GM12878 (cell line): ENCODE results near the gene GAK. TPM values are rescaled to one million over a fixed set of nuclear protein-coding genes. Genes with fewer than 3 reads are reported as not detected.

Experiments used
- ATAC-seq: fragments of 200-7000 bp; cut with Tn5 transposase; 3 replicates; pipeline ENCODE4 v1.9.1; 2020; ENCODE audit warnings: mild to moderate bottlenecking, moderate library complexity
- BruUV-seq: library from RNA; stranded (reverse); fragments of 400-500 nt; replicated peaks from 2 replicates; lab custom pipeline; 2021; lab: Mats Ljungman, UMichigan
- CTCF ChIA-PET: fragments of 300-600 bp; sonication (Branson Sonifier 250); formaldehyde crosslinking; extraction: SDS; loops from one replicate; lab custom pipeline; 2021; ENCODE audit warnings: inconsistent platforms; lab: Yijun Ruan, JAX
- POLR2A ChIA-PET: fragments of 350-600 bp; formaldehyde crosslinking; extraction: SDS; loops from one replicate; lab custom pipeline; 2021; ENCODE audit warnings: inconsistent platforms; lab: Charles Lee
- RAD21 ChIA-PET: fragments of 300-600 bp; sonication (Branson Sonifier 250); formaldehyde crosslinking; loops from one replicate; lab custom pipeline; 2023; ENCODE audit warnings: antibody characterized with exemption; ENCODE audit not compliant: unreplicated experiment; lab: Charles Lee
- SMC1A ChIA-PET: fragments of 300-600 bp; sonication (Branson Sonifier 250); formaldehyde crosslinking; loops from one replicate; lab custom pipeline; 2023; ENCODE audit not compliant: unreplicated experiment, uncharacterized antibody; lab: Charles Lee
- DNase-seq: peaks from one replicate; pipeline ENCODE4 v3.0.0-alpha.2; 2011; ENCODE audit warnings: low read depth, low spot score
- FAIRE-seq: peaks from 3 replicates; lab custom pipeline; 2011; peaks lifted over from hg19 to GRCh38; lab: Jason Lieb, UNC
- H2AFZ ChIP-seq: 2 replicates; pipeline ENCODE4 v1.6.0; 2011; ENCODE audit warnings: low read depth, low read length, control low read depth; ENCODE audit not compliant: control insufficient read depth
- H3K27ac ChIP-seq: 2 replicates; pipeline ENCODE4 v1.5.1; 2011; ENCODE audit warnings: control low read depth; ENCODE audit not compliant: control insufficient read depth, insufficient read depth
- H3K27me3 ChIP-seq, 2 experiments: replicated peaks in 1 of 2; 2 replicates each; pipeline versions ENCODE4 v1.6.0 to v1.6.1; 2011; ENCODE audit warnings: low read length in 1 of 2; ENCODE audit not compliant: control insufficient read depth in 2 of 2, insufficient read depth in 2 of 2
- H3K36me3 ChIP-seq, 2 experiments: 2 replicates each; pipeline ENCODE4 v1.5.1; 2011; ENCODE audit warnings: low read length in 1 of 2; ENCODE audit not compliant: control insufficient read depth in 2 of 2, insufficient read depth in 2 of 2
- H3K4me1 ChIP-seq: 2 replicates; pipeline ENCODE4 v1.6.1; 2011; ENCODE audit warnings: mild to moderate bottlenecking, low read length, moderate library complexity, mixed read lengths; ENCODE audit not compliant: control insufficient read depth, insufficient read depth
- H3K4me2 ChIP-seq: 2 replicates; pipeline ENCODE4 v1.6.0; 2011; ENCODE audit warnings: control low read depth; ENCODE audit not compliant: control insufficient read depth, insufficient read depth
- H3K4me3 ChIP-seq: fragments of 200-600 bp; sonication (generic); 2 replicates; pipeline ENCODE4 v1.5.1; 2016
- H3K79me2 ChIP-seq: 2 replicates; pipeline ENCODE4 v1.6.0; 2011; ENCODE audit warnings: low read length; ENCODE audit not compliant: control insufficient read depth, insufficient read depth
- H3K9ac ChIP-seq: 2 replicates; pipeline ENCODE4 v1.8.0; 2011; ENCODE audit warnings: low read length, control low read depth, mixed read lengths; ENCODE audit not compliant: control insufficient read depth, insufficient read depth
- H3K9me3 ChIP-seq: replicated peaks from 3 replicates; pipeline ENCODE4 v1.5.1; 2011; ENCODE audit warnings: mild to moderate bottlenecking, low read length; ENCODE audit not compliant: control insufficient read depth, insufficient read depth
- H4K20me1 ChIP-seq: 2 replicates; pipeline ENCODE4 v1.6.0; 2011; ENCODE audit not compliant: control insufficient read depth, insufficient read depth
- ASH2L ChIP-seq: fragments of 300-600, 200-600 bp; sonication (generic); IDR thresholded peaks from 2 replicates; pipeline ENCODE4 v1.6.1; 2017; ENCODE audit warnings: low read depth, mild to moderate bottlenecking, borderline replicate concordance
- FOXM1 ChIP-seq: IDR thresholded peaks from 2 replicates; pipeline ENCODE4 v1.6.1; 2012; ENCODE audit warnings: low read depth, mild to moderate bottlenecking, inconsistent platforms, low read length, moderate library complexity
- HCFC1 ChIP-seq: fragments of 150-350 bp; IDR thresholded peaks from 2 replicates; pipeline ENCODE4 v1.6.1; 2014; ENCODE audit warnings: low read length
- JUND ChIP-seq: IDR thresholded peaks from 2 replicates; pipeline ENCODE4 v1.6.1; 2012; ENCODE audit warnings: low read depth, mild to moderate bottlenecking, low read length, improper control_type of control experiment, moderate library complexity
- NFIC ChIP-seq: IDR thresholded peaks from 2 replicates; pipeline ENCODE4 v1.6.1; 2012; ENCODE audit warnings: low read depth, mild to moderate bottlenecking, inconsistent platforms, low read length, moderate library complexity
- NFYA ChIP-seq: IDR thresholded peaks from 2 replicates; pipeline ENCODE4 v1.6.1; 2011; ENCODE audit warnings: low read depth, mild to moderate bottlenecking, low read length, improper control_type of control experiment, borderline replicate concordance
- RELA ChIP-seq: fragments of 450-650 bp; IDR thresholded peaks from 2 replicates; pipeline ENCODE4 v1.8.0; 2014; ENCODE audit warnings: borderline replicate concordance; ENCODE audit not compliant: partially characterized antibody
- TCF7 ChIP-seq: IDR thresholded peaks from 2 replicates; pipeline ENCODE4 v1.6.1; 2014; ENCODE audit warnings: antibody characterized with exemption, borderline replicate concordance
- YY1 ChIP-seq: IDR thresholded peaks from 2 replicates; pipeline ENCODE4 v1.6.1; 2011; ENCODE audit warnings: low read depth, mild to moderate bottlenecking, low read length
- ZZZ3 ChIP-seq: IDR thresholded peaks from 2 replicates; pipeline ENCODE4 v1.6.1; 2011; ENCODE audit warnings: low read depth; ENCODE audit not compliant: control insufficient read depth, insufficient read length
- WGBS: methylation state at CpG from one replicate; pipeline ENCODE4 v1.1.6; 2016; ENCODE audit warnings: low lambda C conversion rate; ENCODE audit not compliant: insufficient replicate concordance, insufficient coverage; ENCODE audit errors: missing lambda C conversion rate; 5-methylcytosine and 5-hydroxymethylcytosine counted together
- in situ Hi-C: fragments of 300-500 bp; cut with MboI; formaldehyde crosslinking; loops from 9 replicates; pipeline ENCODE4 v1.14.3; 2018; ENCODE audit warnings: mixed read lengths
- intact Hi-C: fragments of 100-400 bp; cut with micrococcal nuclease; formaldehyde crosslinking; loops from one replicate; pipeline ENCODE4 v1.14.2; 2022; ENCODE audit not compliant: unreplicated experiment
- polyA plus RNA-seq, 11 experiments: library from polyadenylated mRNA; depleted of rRNA in 4 of 11; unstranded in 6 of 11; stranded (reverse) in 5 of 11; fragments of >200 nt; fragmentation: Nextera tagmentation in 4 of 11; fragmentation: Illumina TruSeq in 1 of 11; extraction: Ambion mirVana in 4 of 11; extraction: Trizol in 1 of 11; gene quantifications; 1 replicate in 1 of 11; 2 replicates in 10 of 11; pipeline versions ENCODE4 v1.2.1 to v1.2.3, GENCODE V29; 2011 to 2016; ENCODE audit warnings: inconsistent platforms in 2 of 11, missing spikeins in 2 of 11, low read depth in 1 of 11
- total RNA-seq, 4 experiments: library from RNA; depleted of rRNA in 3 of 4; stranded (reverse); fragments of >200 nt in 3 of 4; fragmentation: Illumina TruSeq in 1 of 4; extraction: Trizol in 1 of 4; gene quantifications; 2 replicates each; pipeline versions ENCODE4 v1.2.1 to v1.2.3, GENCODE V29; 2013 to 2021
- TF ChIP-seq, protein P1 (sequence below): fragments of 450-650 bp; IDR thresholded peaks from 2 replicates; pipeline ENCODE4 v1.6.1; 2017; ENCODE audit warnings: mild to moderate bottlenecking
- TF ChIP-seq, protein P2 (sequence below): IDR thresholded peaks from 2 replicates; pipeline ENCODE4 v1.6.1; 2012; ENCODE audit warnings: improper control_type of control experiment, low read depth, low read length; ENCODE audit not compliant: insufficient replicate concordance

GAK gene
- total and polyA plus RNA-seq, 10 of the 15 experiments (the other 5 are each of a cell fraction or from before 2014, with no cell fraction given) = 0.82 to 127 (median 53.8) TPM

DNA sequence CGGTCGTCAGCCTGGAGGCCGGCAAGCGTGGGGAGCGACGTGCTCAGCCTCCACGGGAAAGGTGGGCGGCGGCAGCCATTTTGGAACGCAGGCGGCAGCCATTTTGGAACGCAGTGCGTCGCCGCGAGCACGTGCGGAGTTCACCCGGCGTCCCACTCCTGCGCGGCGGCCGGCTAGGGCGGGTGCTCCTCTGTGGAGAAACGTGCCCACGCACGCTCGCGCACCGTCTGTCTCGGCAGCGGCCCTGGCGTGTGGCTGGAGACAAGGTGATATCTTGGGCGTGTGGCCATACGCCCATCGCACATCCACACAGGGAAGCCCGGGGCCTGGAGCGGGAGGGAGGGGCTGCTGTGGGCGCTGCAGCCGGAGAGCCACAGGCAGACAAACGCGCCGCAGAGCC is 127.3 kb downstream of the GAK start:
- BruUV-seq = no TSS peak
- ChIA-PET RAD21 (no interaction called here), SMC1A (no interaction called here), POLR2A (no interaction called here), CTCF (no interaction called here)
- H3K36me3 ChIP-seq = no peaks in the 10 kb centered on the region
- intact Hi-C loops = no loop called here
- H3K4me3 ChIP-seq = no peak overlapping the region
- peaks cover 2% of the 10 kb centered on the region; the same call in 2 of the 3 replicates for H3K9me3 ChIP-seq
- WGBS = 88% methylated on average over 33 of the region's 44 CpGs
- no peaks in the 10 kb centered on the region for H3K4me1 ChIP-seq
- no peak for ATAC-seq
- in situ Hi-C loops = no loop called here
- no peaks in the 10 kb centered on the region for H3K27me3 ChIP-seq
- H3K9ac ChIP-seq = no peak overlapping the region
- DNase-seq = no peak
- H3K27ac ChIP-seq = no peak overlapping the region
- no peak overlapping the region for H2AFZ ChIP-seq
- FAIRE-seq = no peak
- TF ChIP-seq JUND (no peak), HCFC1 (no peak), YY1 (peak; percentile 82), NFYA (no peak)
- no peaks in the 10 kb centered on the region for H3K79me2 ChIP-seq
- H4K20me1 ChIP-seq = no peaks in the 10 kb centered on the region
- no peak overlapping the region for H3K4me2 ChIP-seq

DNA sequence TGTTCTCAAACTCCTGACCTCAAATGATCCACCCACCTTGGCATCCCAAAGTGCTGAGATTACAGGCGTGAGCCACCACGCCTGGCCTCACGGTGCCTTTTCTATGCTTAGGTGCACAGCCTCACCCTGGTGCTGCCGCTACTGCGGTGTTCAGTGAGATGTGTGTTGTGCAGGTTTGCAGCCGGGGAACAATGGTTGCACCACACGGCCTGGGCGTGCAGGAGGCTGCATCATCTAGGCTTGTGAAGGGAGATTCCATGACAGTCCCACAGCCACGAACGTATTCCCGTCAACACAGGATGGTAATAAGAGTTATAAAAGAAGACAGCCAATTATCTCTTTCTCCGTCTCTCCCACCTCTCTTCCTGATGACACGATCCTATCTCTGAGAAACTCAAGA is 128.2 kb downstream of the GAK start:
- peaks cover 2% of the 10 kb centered on the region; the same call in 2 of the 3 replicates for H3K9me3 ChIP-seq
- no peak overlapping the region for H2AFZ ChIP-seq
- in situ Hi-C loops (no loop called here), intact Hi-C loops (no loop called here)
- RAD21 ChIA-PET = no interaction called here
- WGBS = 89% methylated on average over 13 of the region's 13 CpGs
- no peak for DNase-seq
- POLR2A ChIA-PET = no interaction called here
- no peaks in the 10 kb centered on the region for H3K36me3 ChIP-seq
- H3K27me3 ChIP-seq = no peaks in the 10 kb centered on the region
- no peaks in the 10 kb centered on the region for H4K20me1 ChIP-seq
- H3K4me3 ChIP-seq = no peak overlapping the region
- ATAC-seq = no peak
- peaks cover 6% of the 10 kb centered on the region for H3K4me1 ChIP-seq
- no TSS peak for BruUV-seq
- FAIRE-seq = no peak
- H3K9ac ChIP-seq = no peak overlapping the region
- CTCF ChIA-PET = no interaction called here
- SMC1A ChIA-PET = no interaction called here
- no peak overlapping the region for H3K27ac ChIP-seq
- H3K4me2 ChIP-seq = no peak overlapping the region
- H3K79me2 ChIP-seq = no peaks in the 10 kb centered on the region
- TF ChIP-seq RELA = no peak
- TF ChIP-seq, protein P1, sequence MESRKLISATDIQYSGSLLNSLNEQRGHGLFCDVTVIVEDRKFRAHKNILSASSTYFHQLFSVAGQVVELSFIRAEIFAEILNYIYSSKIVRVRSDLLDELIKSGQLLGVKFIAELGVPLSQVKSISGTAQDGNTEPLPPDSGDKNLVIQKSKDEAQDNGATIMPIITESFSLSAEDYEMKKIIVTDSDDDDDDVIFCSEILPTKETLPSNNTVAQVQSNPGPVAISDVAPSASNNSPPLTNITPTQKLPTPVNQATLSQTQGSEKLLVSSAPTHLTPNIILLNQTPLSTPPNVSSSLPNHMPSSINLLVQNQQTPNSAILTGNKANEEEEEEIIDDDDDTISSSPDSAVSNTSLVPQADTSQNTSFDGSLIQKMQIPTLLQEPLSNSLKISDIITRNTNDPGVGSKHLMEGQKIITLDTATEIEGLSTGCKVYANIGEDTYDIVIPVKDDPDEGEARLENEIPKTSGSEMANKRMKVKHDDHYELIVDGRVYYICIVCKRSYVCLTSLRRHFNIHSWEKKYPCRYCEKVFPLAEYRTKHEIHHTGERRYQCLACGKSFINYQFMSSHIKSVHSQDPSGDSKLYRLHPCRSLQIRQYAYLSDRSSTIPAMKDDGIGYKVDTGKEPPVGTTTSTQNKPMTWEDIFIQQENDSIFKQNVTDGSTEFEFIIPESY = no peak
- no peak for TF ChIP-seq FOXM1
- no peak for TF ChIP-seq ZZZ3
- TF ChIP-seq TCF7 = no peak
- no peak for TF ChIP-seq NFIC
- TF ChIP-seq, protein P2, sequence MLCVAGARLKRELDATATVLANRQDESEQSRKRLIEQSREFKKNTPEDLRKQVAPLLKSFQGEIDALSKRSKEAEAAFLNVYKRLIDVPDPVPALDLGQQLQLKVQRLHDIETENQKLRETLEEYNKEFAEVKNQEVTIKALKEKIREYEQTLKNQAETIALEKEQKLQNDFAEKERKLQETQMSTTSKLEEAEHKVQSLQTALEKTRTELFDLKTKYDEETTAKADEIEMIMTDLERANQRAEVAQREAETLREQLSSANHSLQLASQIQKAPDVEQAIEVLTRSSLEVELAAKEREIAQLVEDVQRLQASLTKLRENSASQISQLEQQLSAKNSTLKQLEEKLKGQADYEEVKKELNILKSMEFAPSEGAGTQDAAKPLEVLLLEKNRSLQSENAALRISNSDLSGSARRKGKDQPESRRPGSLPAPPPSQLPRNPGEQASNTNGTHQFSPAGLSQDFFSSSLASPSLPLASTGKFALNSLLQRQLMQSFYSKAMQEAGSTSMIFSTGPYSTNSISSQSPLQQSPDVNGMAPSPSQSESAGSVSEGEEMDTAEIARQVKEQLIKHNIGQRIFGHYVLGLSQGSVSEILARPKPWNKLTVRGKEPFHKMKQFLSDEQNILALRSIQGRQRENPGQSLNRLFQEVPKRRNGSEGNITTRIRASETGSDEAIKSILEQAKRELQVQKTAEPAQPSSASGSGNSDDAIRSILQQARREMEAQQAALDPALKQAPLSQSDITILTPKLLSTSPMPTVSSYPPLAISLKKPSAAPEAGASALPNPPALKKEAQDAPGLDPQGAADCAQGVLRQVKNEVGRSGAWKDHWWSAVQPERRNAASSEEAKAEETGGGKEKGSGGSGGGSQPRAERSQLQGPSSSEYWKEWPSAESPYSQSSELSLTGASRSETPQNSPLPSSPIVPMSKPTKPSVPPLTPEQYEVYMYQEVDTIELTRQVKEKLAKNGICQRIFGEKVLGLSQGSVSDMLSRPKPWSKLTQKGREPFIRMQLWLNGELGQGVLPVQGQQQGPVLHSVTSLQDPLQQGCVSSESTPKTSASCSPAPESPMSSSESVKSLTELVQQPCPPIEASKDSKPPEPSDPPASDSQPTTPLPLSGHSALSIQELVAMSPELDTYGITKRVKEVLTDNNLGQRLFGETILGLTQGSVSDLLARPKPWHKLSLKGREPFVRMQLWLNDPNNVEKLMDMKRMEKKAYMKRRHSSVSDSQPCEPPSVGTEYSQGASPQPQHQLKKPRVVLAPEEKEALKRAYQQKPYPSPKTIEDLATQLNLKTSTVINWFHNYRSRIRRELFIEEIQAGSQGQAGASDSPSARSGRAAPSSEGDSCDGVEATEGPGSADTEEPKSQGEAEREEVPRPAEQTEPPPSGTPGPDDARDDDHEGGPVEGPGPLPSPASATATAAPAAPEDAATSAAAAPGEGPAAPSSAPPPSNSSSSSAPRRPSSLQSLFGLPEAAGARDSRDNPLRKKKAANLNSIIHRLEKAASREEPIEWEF = no peak
- no peak for TF ChIP-seq ASH2L
